SK-N-SH (cell line): Measurements from ENCODE around the gene APH1B. TPM values are rescaled to one million over a fixed set of nuclear protein-coding genes. Genes with fewer than 3 reads are reported as not detected.

Experiments
- CTCF ChIA-PET: fragments of 300-600, 350-600 bp; formaldehyde crosslinking; extraction: SDS; loops from one replicate; lab custom pipeline; 2021; lab: Yijun Ruan, JAX
- POLR2A ChIA-PET: fragments of 350-600 bp; sonication (Branson Sonifier 250); formaldehyde crosslinking; extraction: SDS; loops from one replicate; lab custom pipeline; 2020; ENCODE audit warnings: antibody characterized with exemption, inconsistent platforms; lab: Yijun Ruan, JAX
- DNase-seq: peaks from one replicate; pipeline ENCODE4 v3.0.0; 2012
- H2AFZ ChIP-seq: fragments of 200-600 bp; sonication (generic); 2 replicates; pipeline ENCODE4 v1.8.1; 2016; ENCODE audit warnings: antibody characterized with exemption, mild to moderate bottlenecking, low read depth
- H3F3A ChIP-seq: fragments of 200-600 bp; sonication (generic); replicated peaks from 2 replicates; pipeline ENCODE3; 2016; ENCODE audit warnings: antibody characterized with exemption, mild to moderate bottlenecking; ENCODE audit not compliant: insufficient read depth
- H3K27ac ChIP-seq, 2 experiments: fragments of 200-500 bp in 1 of 2; fragments of 200-600 bp in 1 of 2; sonication (Bioruptor generic) in 1 of 2; sonication (generic), shearing (Covaris generic) in 1 of 2; 2 replicates each; pipeline versions ENCODE4 v1.5.1 to v1.6.1; 2014 to 2016; ENCODE audit warnings: low read depth in 2 of 2, inconsistent platforms in 1 of 2, low read length in 1 of 2, mild to moderate bottlenecking in 1 of 2, mixed read lengths in 1 of 2
- H3K27me3 ChIP-seq: fragments of 200-600 bp; sonication (generic), shearing (Covaris generic); 2 replicates; pipeline ENCODE4 v1.6.1; 2016; ENCODE audit warnings: mixed run types; ENCODE audit not compliant: insufficient read depth
- H3K36me3 ChIP-seq, 2 experiments: fragments of 200-500 bp in 1 of 2; fragments of 200-600 bp in 1 of 2; sonication (Bioruptor generic) in 1 of 2; sonication (generic) in 1 of 2; replicated peaks in 1 of 2; 2 replicates each; pipeline versions ENCODE3 to v1.5.1; 2014 to 2016; ENCODE audit warnings: low read length in 1 of 2, mild to moderate bottlenecking in 1 of 2; ENCODE audit not compliant: insufficient read depth in 2 of 2, control insufficient read depth in 1 of 2
- H3K4me1 ChIP-seq, 2 experiments: fragments of 200-500 bp in 1 of 2; fragments of 200-600 bp in 1 of 2; sonication (Bioruptor generic) in 1 of 2; sonication (generic), shearing (Covaris generic) in 1 of 2; 2 replicates each; pipeline versions ENCODE4 v1.5.1 to v1.6.1; 2014 to 2016; ENCODE audit warnings: low read depth in 1 of 2, low read length in 1 of 2, mixed run types in 1 of 2; ENCODE audit not compliant: insufficient read depth in 2 of 2, control insufficient read depth in 1 of 2
- H3K4me2 ChIP-seq: fragments of 200-600 bp; sonication (generic), shearing (Covaris generic); 2 replicates; pipeline ENCODE4 v1.6.1; 2017; ENCODE audit warnings: mixed run types
- H3K4me3 ChIP-seq, 2 experiments: fragments of 200-500 bp in 1 of 2; fragments of 200-600 bp in 1 of 2; sonication (Bioruptor generic) in 1 of 2; sonication (generic), shearing (Covaris generic) in 1 of 2; 2 replicates each; pipeline versions ENCODE4 v1.5.1 to v1.8.1; 2014 to 2016; ENCODE audit warnings: low read depth in 2 of 2, inconsistent platforms in 1 of 2, low read length in 1 of 2, mild to moderate bottlenecking in 1 of 2, mixed read lengths in 1 of 2, moderate library complexity in 1 of 2
- H3K79me2 ChIP-seq: fragments of 200-600 bp; sonication (generic); 2 replicates; pipeline ENCODE4 v1.8.1; 2017; ENCODE audit warnings: mild to moderate bottlenecking; ENCODE audit not compliant: insufficient read depth
- H3K9ac ChIP-seq: fragments of 200-600 bp; sonication (generic); 2 replicates; pipeline ENCODE4 v1.6.1; 2017; ENCODE audit warnings: mixed run types
- H3K9me2 ChIP-seq: fragments of 200-600 bp; sonication (generic); 2 replicates; pipeline ENCODE4 v1.6.1; 2017; ENCODE audit warnings: mixed run types
- H3K9me3 ChIP-seq: fragments of 200-600 bp; sonication (generic); 2 replicates; pipeline ENCODE4 v1.6.1; 2017; ENCODE audit warnings: mixed run types, mild to moderate bottlenecking, moderate library complexity
- H4K20me1 ChIP-seq: fragments of 200-600 bp; sonication (generic); 2 replicates; pipeline ENCODE4 v1.6.1; 2017; ENCODE audit warnings: mild to moderate bottlenecking, mixed run types; ENCODE audit not compliant: insufficient read depth
- EP300 ChIP-seq, 2 experiments: IDR thresholded peaks; 2 replicates each; pipeline versions ENCODE4 v1.4.0 to v1.6.1; 2012; ENCODE audit warnings: borderline replicate concordance in 1 of 2, low read depth in 1 of 2, low read length in 1 of 2
- FOXJ3 ChIP-seq: sonication (generic); formaldehyde crosslinking; IDR thresholded peaks from 2 replicates; pipeline ENCODE4 v1.5.1; 2020; ENCODE audit warnings: mild to moderate bottlenecking, missing genetic modification reagents
- GABPA ChIP-seq: IDR thresholded peaks from 2 replicates; pipeline ENCODE4 v1.4.0; 2012; ENCODE audit warnings: low read depth, mild to moderate bottlenecking
- NFIC ChIP-seq: IDR thresholded peaks from 2 replicates; pipeline ENCODE4 v1.4.0; 2012; ENCODE audit warnings: borderline replicate concordance
- RAD21 ChIP-seq: IDR thresholded peaks from 2 replicates; pipeline ENCODE4 v1.6.1; 2012; ENCODE audit warnings: mild to moderate bottlenecking, low read length
- RCOR1 ChIP-seq: fragments of 150-350 bp; IDR thresholded peaks from 2 replicates; pipeline ENCODE4 v1.6.1; 2017; ENCODE audit warnings: antibody characterized with exemption, low read length
- RFX5 ChIP-seq: IDR thresholded peaks from 2 replicates; pipeline ENCODE4 v1.6.1; 2012; ENCODE audit warnings: mild to moderate bottlenecking, improper control_type of control experiment, low read length
- SMC3 ChIP-seq: IDR thresholded peaks from 2 replicates; pipeline ENCODE4 v1.6.1; 2012; ENCODE audit warnings: low read depth, low read length, improper control_type of control experiment
- TAF1 ChIP-seq: IDR thresholded peaks from 2 replicates; pipeline ENCODE4 v1.6.1; 2012; ENCODE audit warnings: low read depth, mild to moderate bottlenecking, low read length, moderate library complexity, borderline replicate concordance
- TEAD4 ChIP-seq: IDR thresholded peaks from 2 replicates; pipeline ENCODE4 v1.4.0; 2012; ENCODE audit warnings: mild to moderate bottlenecking, borderline replicate concordance; ENCODE audit not compliant: insufficient read depth
- YY1 ChIP-seq: IDR thresholded peaks from 2 replicates; pipeline ENCODE4 v1.4.0; 2012; ENCODE audit warnings: low read depth, mild to moderate bottlenecking
- WGBS: methylation state at CpG from one replicate; pipeline ENCODE4 v1.1.6; 2017; ENCODE audit warnings: low lambda C conversion rate; 5-methylcytosine and 5-hydroxymethylcytosine counted together
- polyA plus RNA-seq, 3 experiments: library from polyadenylated mRNA; depleted of rRNA; stranded (reverse); fragments of >200 nt; gene quantifications; 2 replicates each; pipeline ENCODE4 v1.2.3, GENCODE V29; 2012
- TF ChIP-seq, protein P1 (sequence below): IDR thresholded peaks from 2 replicates; pipeline ENCODE4; 2012
- TF ChIP-seq, protein P2 (sequence below): fragments of 150-350 bp; IDR thresholded peaks from 2 replicates; pipeline ENCODE4 v1.6.1; 2017; ENCODE audit warnings: antibody characterized with exemption, low read length, low read depth, borderline replicate concordance
- TF ChIP-seq, protein P3 (sequence below): IDR thresholded peaks from 2 replicates; pipeline ENCODE4 v1.6.1; 2012; ENCODE audit warnings: mild to moderate bottlenecking, low read depth, low read length, moderate library complexity

Gene APH1B
- polyA plus RNA-seq, 1 of the 3 experiments (the other 2 are of a cell fraction), result 7.6 TPM

DNA sequence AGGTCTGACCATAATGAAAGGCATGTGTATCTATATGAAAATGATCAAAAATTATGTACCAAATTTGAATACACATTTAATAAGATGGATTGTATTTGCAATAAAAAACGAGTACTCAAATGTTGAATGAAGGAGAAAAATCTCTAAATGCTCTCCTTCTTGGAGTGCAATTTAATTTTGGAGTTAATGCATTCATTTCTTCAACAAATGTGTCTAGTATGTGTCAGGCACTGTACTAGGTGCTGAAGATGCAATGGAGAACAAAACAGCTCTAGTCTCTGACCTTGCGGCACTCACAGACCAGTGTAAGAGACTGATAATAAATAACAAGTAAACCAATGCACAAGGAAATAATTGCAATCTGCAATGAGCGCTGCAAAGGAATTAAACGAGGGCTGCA lies 75.4 kb downstream of the APH1B start:
- ChIA-PET CTCF (interaction anchor here (1.0 kb wide), 2 partner anchors 11 to 37 kb away, joined by 3 read pairs; no protein-coding TSS in a partner anchor), POLR2A (no interaction called here)
- Histone ChIP-seq H2AFZ (no peak overlapping the region), H3K9me3 (no peaks in the 10 kb centered on the region), H3K27me3 (no peaks in the 10 kb centered on the region), H3K27ac (no peak overlapping the region), H3F3A (peaks cover 18% of the 10 kb centered on the region), H4K20me1 (no peaks in the 10 kb centered on the region), H3K4me2 (no peak overlapping the region), H3K9me2 (no peaks in the 10 kb centered on the region), H3K4me3 (no peak overlapping the region), H3K36me3 (no peaks in the 10 kb centered on the region), H3K79me2 (no peaks in the 10 kb centered on the region), H3K9ac (no peak overlapping the region), H3K4me1 (peaks cover 9 to 18% of the 10 kb centered on the region in 2 experiments)
- TF ChIP-seq, protein P1, sequence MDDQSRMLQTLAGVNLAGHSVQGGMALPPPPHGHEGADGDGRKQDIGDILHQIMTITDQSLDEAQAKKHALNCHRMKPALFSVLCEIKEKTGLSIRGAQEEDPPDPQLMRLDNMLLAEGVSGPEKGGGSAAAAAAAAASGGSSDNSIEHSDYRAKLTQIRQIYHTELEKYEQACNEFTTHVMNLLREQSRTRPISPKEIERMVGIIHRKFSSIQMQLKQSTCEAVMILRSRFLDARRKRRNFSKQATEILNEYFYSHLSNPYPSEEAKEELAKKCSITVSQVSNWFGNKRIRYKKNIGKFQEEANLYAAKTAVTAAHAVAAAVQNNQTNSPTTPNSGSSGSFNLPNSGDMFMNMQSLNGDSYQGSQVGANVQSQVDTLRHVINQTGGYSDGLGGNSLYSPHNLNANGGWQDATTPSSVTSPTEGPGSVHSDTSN, result no peak
- TF ChIP-seq, protein P2, sequence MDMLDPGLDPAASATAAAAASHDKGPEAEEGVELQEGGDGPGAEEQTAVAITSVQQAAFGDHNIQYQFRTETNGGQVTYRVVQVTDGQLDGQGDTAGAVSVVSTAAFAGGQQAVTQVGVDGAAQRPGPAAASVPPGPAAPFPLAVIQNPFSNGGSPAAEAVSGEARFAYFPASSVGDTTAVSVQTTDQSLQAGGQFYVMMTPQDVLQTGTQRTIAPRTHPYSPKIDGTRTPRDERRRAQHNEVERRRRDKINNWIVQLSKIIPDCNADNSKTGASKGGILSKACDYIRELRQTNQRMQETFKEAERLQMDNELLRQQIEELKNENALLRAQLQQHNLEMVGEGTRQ, result no peak
- TF ChIP-seq FOXJ3 (CRISPR knock-in tag) (no peak), RCOR1 (no peak), YY1 (no peak), SMC3 (no peak), NFIC (no peak), TEAD4 (no peak), RAD21 (no peak), EP300 (IDR thresholded peaks at IDR 0.05; ENCODE audit: borderline replicate concordance in 1 of 2, low read depth in 1 of 2, low read length in 1 of 2) (no peak), RFX5 (no peak), GABPA (no peak), TAF1 (no peak)
- TF ChIP-seq, protein P3, sequence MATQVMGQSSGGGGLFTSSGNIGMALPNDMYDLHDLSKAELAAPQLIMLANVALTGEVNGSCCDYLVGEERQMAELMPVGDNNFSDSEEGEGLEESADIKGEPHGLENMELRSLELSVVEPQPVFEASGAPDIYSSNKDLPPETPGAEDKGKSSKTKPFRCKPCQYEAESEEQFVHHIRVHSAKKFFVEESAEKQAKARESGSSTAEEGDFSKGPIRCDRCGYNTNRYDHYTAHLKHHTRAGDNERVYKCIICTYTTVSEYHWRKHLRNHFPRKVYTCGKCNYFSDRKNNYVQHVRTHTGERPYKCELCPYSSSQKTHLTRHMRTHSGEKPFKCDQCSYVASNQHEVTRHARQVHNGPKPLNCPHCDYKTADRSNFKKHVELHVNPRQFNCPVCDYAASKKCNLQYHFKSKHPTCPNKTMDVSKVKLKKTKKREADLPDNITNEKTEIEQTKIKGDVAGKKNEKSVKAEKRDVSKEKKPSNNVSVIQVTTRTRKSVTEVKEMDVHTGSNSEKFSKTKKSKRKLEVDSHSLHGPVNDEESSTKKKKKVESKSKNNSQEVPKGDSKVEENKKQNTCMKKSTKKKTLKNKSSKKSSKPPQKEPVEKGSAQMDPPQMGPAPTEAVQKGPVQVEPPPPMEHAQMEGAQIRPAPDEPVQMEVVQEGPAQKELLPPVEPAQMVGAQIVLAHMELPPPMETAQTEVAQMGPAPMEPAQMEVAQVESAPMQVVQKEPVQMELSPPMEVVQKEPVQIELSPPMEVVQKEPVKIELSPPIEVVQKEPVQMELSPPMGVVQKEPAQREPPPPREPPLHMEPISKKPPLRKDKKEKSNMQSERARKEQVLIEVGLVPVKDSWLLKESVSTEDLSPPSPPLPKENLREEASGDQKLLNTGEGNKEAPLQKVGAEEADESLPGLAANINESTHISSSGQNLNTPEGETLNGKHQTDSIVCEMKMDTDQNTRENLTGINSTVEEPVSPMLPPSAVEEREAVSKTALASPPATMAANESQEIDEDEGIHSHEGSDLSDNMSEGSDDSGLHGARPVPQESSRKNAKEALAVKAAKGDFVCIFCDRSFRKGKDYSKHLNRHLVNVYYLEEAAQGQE, result no peak
- no peak for DNase-seq
- 88% methylated on average over 4 of the region's 4 CpGs for WGBS
